Lower leg skin (tissue), 3 donors: ENCODE measurements around the gene SLC6A2.

Experiments
- POLR2A ChIP-seq, 2 donors: fragments of 450-650 bp; IDR thresholded peaks; one replicate each; pipeline ENCODE4 v1.6.1; 2016 to 2017; ENCODE audit warnings: antibody characterized with exemption in 2 of 2, mild to moderate bottlenecking in 1 of 2, moderate library complexity in 1 of 2
- TF ChIP-seq, protein P1 (sequence below), 3 donors: fragments of 450-650 bp; IDR thresholded peaks; one replicate each; pipeline ENCODE4 v1.5.1; 2016; ENCODE audit warnings: antibody characterized with exemption in 3 of 3, mild to moderate bottlenecking in 3 of 3, moderate library complexity in 2 of 3

DNA sequence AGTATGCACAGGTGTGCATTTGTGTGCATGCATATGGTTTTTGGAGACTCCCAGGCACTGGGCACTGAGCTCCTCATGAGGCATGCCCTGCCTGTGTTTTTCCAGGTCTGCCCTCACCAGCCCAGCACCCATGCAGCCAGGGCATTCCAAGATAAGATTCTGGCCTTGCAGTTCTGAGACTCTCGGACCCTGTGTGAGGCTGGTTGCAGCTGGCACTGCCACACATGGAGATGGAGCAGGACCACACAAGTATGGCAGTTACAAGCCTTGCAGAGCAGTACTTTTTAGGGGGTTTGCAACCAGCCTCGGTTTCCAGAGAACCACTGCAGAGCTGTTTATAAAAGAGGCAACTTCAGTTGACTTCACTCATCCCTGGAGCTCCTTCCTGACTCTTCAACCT is 10.2 kb downstream of the SLC6A2 start:
- no peak for TF ChIP-seq POLR2A (IDR thresholded peaks at IDR 0.05)
- TF ChIP-seq, protein P1, sequence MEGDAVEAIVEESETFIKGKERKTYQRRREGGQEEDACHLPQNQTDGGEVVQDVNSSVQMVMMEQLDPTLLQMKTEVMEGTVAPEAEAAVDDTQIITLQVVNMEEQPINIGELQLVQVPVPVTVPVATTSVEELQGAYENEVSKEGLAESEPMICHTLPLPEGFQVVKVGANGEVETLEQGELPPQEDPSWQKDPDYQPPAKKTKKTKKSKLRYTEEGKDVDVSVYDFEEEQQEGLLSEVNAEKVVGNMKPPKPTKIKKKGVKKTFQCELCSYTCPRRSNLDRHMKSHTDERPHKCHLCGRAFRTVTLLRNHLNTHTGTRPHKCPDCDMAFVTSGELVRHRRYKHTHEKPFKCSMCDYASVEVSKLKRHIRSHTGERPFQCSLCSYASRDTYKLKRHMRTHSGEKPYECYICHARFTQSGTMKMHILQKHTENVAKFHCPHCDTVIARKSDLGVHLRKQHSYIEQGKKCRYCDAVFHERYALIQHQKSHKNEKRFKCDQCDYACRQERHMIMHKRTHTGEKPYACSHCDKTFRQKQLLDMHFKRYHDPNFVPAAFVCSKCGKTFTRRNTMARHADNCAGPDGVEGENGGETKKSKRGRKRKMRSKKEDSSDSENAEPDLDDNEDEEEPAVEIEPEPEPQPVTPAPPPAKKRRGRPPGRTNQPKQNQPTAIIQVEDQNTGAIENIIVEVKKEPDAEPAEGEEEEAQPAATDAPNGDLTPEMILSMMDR (IDR thresholded peaks at IDR 0.05) = no peak
